GM12878 (cell line): ENCODE data around the gene MOAP1.

ENCODE experiments used
- ESRRA ChIP-seq: IDR thresholded peaks from 2 replicates; pipeline ENCODE4 v1.6.1; 2012; ENCODE audit warnings: mild to moderate bottlenecking, low read length, improper control_type of control experiment
- TF ChIP-seq, protein P1 (sequence below), 3 experiments: IDR thresholded peaks in 2 of 3; conservative IDR thresholded peaks in 1 of 3; 2 replicates each; pipeline ENCODE4 v1.5.1; 2011; ENCODE audit warnings: low read depth in 3 of 3, low read length in 3 of 3, mild to moderate bottlenecking in 3 of 3, control low read depth in 2 of 3, moderate library complexity in 2 of 3, inconsistent platforms in 1 of 3, mixed read lengths in 1 of 3; ENCODE audit not compliant: control insufficient read depth in 2 of 3, insufficient read depth in 1 of 3; ENCODE audit errors: extremely low read depth in 1 of 3

- TF ChIP-seq, protein P1, sequence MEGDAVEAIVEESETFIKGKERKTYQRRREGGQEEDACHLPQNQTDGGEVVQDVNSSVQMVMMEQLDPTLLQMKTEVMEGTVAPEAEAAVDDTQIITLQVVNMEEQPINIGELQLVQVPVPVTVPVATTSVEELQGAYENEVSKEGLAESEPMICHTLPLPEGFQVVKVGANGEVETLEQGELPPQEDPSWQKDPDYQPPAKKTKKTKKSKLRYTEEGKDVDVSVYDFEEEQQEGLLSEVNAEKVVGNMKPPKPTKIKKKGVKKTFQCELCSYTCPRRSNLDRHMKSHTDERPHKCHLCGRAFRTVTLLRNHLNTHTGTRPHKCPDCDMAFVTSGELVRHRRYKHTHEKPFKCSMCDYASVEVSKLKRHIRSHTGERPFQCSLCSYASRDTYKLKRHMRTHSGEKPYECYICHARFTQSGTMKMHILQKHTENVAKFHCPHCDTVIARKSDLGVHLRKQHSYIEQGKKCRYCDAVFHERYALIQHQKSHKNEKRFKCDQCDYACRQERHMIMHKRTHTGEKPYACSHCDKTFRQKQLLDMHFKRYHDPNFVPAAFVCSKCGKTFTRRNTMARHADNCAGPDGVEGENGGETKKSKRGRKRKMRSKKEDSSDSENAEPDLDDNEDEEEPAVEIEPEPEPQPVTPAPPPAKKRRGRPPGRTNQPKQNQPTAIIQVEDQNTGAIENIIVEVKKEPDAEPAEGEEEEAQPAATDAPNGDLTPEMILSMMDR (IDR thresholded peaks at IDR 0.05 in 2 of 3, conservative IDR thresholded peaks at IDR 0.05 in 1 of 3; ENCODE audit: control insufficient read depth in 2 of 3, extremely low read depth in 1 of 3, insufficient read depth in 1 of 3, low read depth in 3 of 3, low read length in 3 of 3), result no peak
- TF ChIP-seq ESRRA, result no peak
Observed at GRCh38 chr14:93212432-93212831, 27.7 kb upstream of the MOAP1 start.
